Right renal pelvis (tissue), 4 donors: Measurements from ENCODE around the gene FITM1. TPM values are rescaled to one million over a fixed set of nuclear protein-coding genes. Genes with fewer than 3 reads are reported as not detected.
"Not testable (repeated sequence)": the region's sequence is repeated elsewhere in the genome, so short reads cannot be mapped to it uniquely, and the experiment has no call there.

Experiments used
- DNase-seq, 4 donors: peaks; one replicate each; pipeline ENCODE4 v3.0.0-alpha.2; 2013; ENCODE audit warnings: low read depth in 4 of 4, low spot score in 3 of 4, missing footprints in 1 of 4
- polyA plus RNA-seq, 4 donors: library from polyadenylated mRNA; unstranded; fragments of 120-200 nt; gene quantifications; one replicate each; pipeline ENCODE4 v1.2.1, GENCODE V29; 2013; ENCODE audit not compliant: insufficient read length in 4 of 4

The FITM1 gene
- polyA plus RNA-seq, 4 donors = 0.87 to 1.2 (median 0.97) TPM

- DNase-seq = no peak
Measured at GRCh38 chr14:24096545-24097181, 33.8 kb upstream of the FITM1 start.

- no peak for DNase-seq
Measured at GRCh38 chr14:24098229-24098926, 32.1 kb upstream of the FITM1 start.

- DNase-seq = no peak
Measured at GRCh38 chr14:24098927-24099813, 31.3 kb upstream of the FITM1 start.

- no peak for DNase-seq
Measured at GRCh38 chr14:24100197-24100981, 30.1 kb upstream of the FITM1 start.

- DNase-seq = no peak
Measured at GRCh38 chr14:24100982-24101494, 29.4 kb upstream of the FITM1 start.

- DNase-seq = no peak
Measured at GRCh38 chr14:24102357-24103048, 28.0 kb upstream of the FITM1 start.

GRCh38 chr14:24103451-24103850, 27.0 kb upstream of the FITM1 start:
- no peak for DNase-seq

- DNase-seq = not testable (repeated sequence)
Measured at GRCh38 chr14:24105609-24106239, 24.7 kb upstream of the FITM1 start.

GRCh38 chr14:24106672-24107271, 23.7 kb upstream of the FITM1 start:
- no peak for DNase-seq

GRCh38 chr14:24108336-24108874, 22.1 kb upstream of the FITM1 start:
- DNase-seq = no peak

GRCh38 chr14:24110060-24110459, 20.4 kb upstream of the FITM1 start:
- DNase-seq = no peak

GRCh38 chr14:24110523-24110922, 19.9 kb upstream of the FITM1 start:
- DNase-seq = no peak

- DNase-seq = no peak
Measured at GRCh38 chr14:24113379-24113800, 17.1 kb upstream of the FITM1 start.

- DNase-seq = peak in 1 of 4 donors; percentile 71
Measured at GRCh38 chr14:24113801-24114531, 16.5 kb upstream of the FITM1 start.

GRCh38 chr14:24114532-24115421, 15.7 kb upstream of the FITM1 start, which contains the start of the genes DCAF11 and NRL:
TSS of gene DCAF11 (plus strand) at chr14:24114777. CDS start at chr14:24115595, 818 bp downstream.
TSS of gene NRL (minus strand) at chr14:24114949. CDS start at chr14:24082848, 32,101 bp downstream.
- peak; percentile 98 to 100 (median 99) for DNase-seq

- DNase-seq = no peak
Measured at GRCh38 chr14:24115422-24116127, 14.9 kb upstream of the FITM1 start.
